Measurements from ENCODE around the gene PCGF3. TPM values are rescaled to one million over a fixed set of nuclear protein-coding genes. Genes with fewer than 3 reads are reported as not detected.

Gene PCGF3
- total RNA-seq, 4 donors from 2014 or later: 40.0 to 57.6 (median 46.9) TPM

DNA sequence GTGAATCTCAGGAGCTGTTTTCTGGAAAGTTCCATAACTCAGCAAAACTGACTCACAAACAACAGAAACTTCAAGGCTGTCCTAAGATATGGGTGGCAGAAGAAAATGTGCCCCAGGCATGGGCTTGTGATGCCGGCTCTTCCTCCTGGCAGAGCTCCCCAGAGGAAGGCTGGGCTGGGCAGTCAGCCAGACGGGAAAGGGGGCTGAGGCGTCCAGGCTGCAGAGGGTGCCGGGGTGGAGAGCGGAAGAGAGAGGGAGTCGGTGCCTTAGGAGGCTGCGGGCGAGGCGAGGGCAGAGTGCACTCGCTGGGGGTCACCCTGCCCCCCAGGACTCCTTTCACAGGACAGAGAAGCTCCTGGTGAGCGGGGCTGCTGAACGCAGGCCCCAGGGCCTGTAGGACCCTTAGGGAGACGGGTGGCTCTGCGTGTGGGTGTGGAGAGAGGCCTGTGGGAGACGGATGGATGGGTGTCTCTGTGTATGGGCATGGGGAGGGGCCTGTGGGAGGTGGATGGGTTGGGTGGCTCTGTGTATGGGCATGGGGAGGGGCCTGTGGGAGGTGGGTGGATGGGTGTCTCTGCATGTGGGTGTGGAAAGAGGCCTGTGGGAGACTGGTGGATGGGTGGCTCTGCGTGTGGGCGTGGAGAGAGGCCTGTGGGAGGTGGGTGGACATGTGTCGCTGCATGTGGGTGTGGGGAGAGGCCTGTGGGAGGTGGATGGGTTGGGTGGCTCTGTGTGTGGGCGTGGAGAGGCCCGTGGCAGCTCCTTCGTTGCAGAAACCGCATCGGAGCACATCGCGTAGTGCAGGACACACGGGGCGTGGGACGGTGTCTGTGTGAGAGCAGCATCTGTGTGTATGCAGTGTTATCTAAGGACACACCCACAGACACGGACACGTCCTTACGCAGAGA lies 15.9 kb downstream of the PCGF3 start:
- DNase-seq: no peak
- Histone ChIP-seq H3K4me1 (peaks cover 14 to 42% (median 15%) of the 10 kb centered on the region in 3 donors), H3K4me3 (no peak overlapping the region), H3K27me3 (no peaks in the 10 kb centered on the region), H3K36me3 (peaks cover 0 to 37% (median 0%) of the 10 kb centered on the region in 3 donors), H3K27ac (peak overlapping the region; percentile 58 to 79 (median 75)), H3K9me3 (no peaks in the 10 kb centered on the region)
- TF ChIP-seq, protein P1, sequence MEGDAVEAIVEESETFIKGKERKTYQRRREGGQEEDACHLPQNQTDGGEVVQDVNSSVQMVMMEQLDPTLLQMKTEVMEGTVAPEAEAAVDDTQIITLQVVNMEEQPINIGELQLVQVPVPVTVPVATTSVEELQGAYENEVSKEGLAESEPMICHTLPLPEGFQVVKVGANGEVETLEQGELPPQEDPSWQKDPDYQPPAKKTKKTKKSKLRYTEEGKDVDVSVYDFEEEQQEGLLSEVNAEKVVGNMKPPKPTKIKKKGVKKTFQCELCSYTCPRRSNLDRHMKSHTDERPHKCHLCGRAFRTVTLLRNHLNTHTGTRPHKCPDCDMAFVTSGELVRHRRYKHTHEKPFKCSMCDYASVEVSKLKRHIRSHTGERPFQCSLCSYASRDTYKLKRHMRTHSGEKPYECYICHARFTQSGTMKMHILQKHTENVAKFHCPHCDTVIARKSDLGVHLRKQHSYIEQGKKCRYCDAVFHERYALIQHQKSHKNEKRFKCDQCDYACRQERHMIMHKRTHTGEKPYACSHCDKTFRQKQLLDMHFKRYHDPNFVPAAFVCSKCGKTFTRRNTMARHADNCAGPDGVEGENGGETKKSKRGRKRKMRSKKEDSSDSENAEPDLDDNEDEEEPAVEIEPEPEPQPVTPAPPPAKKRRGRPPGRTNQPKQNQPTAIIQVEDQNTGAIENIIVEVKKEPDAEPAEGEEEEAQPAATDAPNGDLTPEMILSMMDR (IDR thresholded peaks at IDR 0.05): no peak
- no peak for TF ChIP-seq POLR2A (IDR thresholded peaks at IDR 0.05)
- 53 to 72% methylated on average over 19 to 30 of the region's 31 CpGs for WGBS, 2 donors
- intact Hi-C loops (cut with DNase I): no loop called here

DNA sequence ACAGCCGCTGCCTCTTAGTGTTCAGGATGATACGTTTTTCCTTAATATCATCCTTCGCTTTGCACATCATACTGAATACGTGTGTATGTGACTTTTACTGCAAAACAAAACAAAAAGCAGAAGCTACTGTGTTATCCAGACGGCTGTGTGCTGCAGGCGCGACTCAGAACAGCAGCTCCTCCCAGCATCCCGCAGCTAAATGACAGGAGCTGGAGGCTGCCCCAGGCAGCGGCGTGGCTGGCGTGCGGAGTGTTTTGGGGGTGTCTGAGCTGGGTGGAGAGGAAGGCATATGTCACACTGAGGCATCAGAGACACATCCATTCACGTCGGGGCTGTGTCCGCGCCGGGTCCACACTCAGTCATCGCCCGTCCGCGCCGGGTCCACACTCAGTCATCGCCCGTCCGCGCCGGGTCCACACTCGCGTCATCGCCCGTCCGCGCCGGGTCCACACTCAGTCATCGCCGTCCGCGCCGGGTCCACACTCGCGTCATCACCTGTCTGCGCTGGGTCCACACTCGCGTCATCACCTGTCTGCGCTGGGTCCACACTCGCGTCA lies 16.6 kb downstream of the PCGF3 start:
- Histone ChIP-seq H3K4me3 (no peak overlapping the region), H3K27me3 (no peaks in the 10 kb centered on the region), H3K4me1 (peaks cover 14 to 49% (median 15%) of the 10 kb centered on the region in 3 donors), H3K36me3 (peaks cover 0 to 37% (median 0%) of the 10 kb centered on the region in 3 donors), H3K27ac (no peak overlapping the region), H3K9me3 (no peaks in the 10 kb centered on the region)
- 96% methylated on average over 33 to 36 of the region's 47 CpGs for WGBS, 2 donors
- intact Hi-C loops (cut with DNase I): no loop called here
- DNase-seq: no peak
- TF ChIP-seq, protein P1 (IDR thresholded peaks at IDR 0.05): no peak
- TF ChIP-seq POLR2A (IDR thresholded peaks at IDR 0.05): no peak

DNA sequence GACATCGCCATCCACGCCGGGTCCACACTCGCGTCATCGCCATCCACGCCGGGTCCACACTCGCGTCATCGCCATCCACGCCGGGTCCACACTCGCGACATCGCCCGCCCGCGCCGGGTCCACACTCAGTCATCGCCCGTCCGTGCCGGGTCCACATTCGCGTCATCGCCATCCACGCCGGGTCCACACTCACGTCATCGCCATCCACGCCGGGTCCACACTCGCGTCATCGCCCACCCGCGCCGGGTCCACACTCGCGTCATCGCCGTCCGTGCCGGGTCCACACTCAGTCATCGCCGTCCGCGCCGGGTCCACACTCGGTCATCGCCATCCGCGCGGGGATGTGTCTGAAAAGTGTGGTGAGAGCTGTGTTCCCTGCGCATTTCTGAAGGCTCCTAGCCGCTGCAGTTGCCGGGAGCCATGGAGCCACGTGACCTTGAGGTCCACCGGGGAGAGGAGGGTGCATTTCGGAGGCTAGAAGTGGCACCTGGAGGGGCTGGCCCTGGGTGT lies 17.3 kb downstream of the PCGF3 start:
- WGBS, 2 donors: 89 to 98% methylated on average over 39 to 58 of the region's 61 CpGs

DNA sequence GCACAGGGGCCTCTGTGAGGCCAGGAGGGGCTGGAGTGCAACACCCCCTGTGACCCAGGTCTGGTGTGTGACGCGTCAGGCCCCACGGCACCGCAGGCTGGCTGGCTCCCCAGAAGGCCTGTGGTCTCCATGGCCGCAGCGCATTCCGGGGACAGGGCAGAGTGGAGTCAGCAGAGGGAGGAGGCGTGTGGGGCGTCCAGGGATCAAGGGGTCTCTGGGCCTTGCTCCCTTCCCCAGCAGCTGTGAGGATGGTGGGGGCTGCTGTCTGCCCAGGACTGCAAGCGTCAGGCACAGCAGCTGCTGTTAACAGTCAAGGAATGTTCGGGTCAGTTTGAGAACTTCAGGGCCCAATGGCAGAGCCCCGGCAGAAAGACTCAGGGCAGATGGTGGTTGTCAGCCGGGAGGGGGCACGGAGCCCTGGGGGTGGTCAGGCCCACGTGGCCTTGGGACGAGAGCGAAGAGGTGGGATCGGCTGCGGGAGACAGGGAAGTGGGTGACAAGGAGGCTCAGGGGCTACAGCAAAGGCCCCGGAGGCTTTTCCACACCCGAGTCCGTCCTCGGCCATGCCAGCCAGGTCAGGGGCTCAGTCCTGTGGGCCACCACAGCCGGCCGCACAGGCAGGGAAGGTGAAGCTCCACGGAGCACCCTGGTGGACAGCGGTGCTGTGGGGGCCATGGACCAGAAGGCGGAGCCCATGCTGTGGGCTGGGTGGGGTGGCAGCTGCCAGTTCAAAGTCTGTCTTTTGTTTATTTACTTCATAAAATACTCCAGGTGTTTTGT lies 18.3 kb downstream of the PCGF3 start:
- no peaks in the 10 kb centered on the region for H3K9me3 ChIP-seq
- 72 to 97% methylated on average over 9 to 20 of the region's 28 CpGs for WGBS, 2 donors
- H3K27ac ChIP-seq: no peak overlapping the region
- DNase-seq: no peak
- TF ChIP-seq, protein P1 (IDR thresholded peaks at IDR 0.05): no peak
- no peak for TF ChIP-seq POLR2A (IDR thresholded peaks at IDR 0.05)
- H3K4me3 ChIP-seq: no peak overlapping the region
- H3K27me3 ChIP-seq: no peaks in the 10 kb centered on the region
- peaks cover 14 to 54% (median 15%) of the 10 kb centered on the region in 3 donors for H3K4me1 ChIP-seq
- H3K36me3 ChIP-seq: peaks cover 0 to 46% (median 0%) of the 10 kb centered on the region in 3 donors
- intact Hi-C loops (cut with DNase I): no loop called here

More for the DNA sequence above, 17.3 kb downstream of the PCGF3 start:
- DNase-seq: no peak
- H3K9me3 ChIP-seq: no peaks in the 10 kb centered on the region
- TF ChIP-seq, protein P1 (IDR thresholded peaks at IDR 0.05): no peak
- no peak for TF ChIP-seq POLR2A (IDR thresholded peaks at IDR 0.05)
- H3K27me3 ChIP-seq: no peaks in the 10 kb centered on the region
- H3K27ac ChIP-seq: no peak overlapping the region
- peaks cover 14 to 54% (median 15%) of the 10 kb centered on the region in 3 donors for H3K4me1 ChIP-seq
- intact Hi-C loops (cut with DNase I): no loop called here
- H3K4me3 ChIP-seq: no peak overlapping the region
- H3K36me3 ChIP-seq: peaks cover 0 to 38% (median 0%) of the 10 kb centered on the region in 3 donors
